ENCODE results near the gene KCNMA1.

DNA sequence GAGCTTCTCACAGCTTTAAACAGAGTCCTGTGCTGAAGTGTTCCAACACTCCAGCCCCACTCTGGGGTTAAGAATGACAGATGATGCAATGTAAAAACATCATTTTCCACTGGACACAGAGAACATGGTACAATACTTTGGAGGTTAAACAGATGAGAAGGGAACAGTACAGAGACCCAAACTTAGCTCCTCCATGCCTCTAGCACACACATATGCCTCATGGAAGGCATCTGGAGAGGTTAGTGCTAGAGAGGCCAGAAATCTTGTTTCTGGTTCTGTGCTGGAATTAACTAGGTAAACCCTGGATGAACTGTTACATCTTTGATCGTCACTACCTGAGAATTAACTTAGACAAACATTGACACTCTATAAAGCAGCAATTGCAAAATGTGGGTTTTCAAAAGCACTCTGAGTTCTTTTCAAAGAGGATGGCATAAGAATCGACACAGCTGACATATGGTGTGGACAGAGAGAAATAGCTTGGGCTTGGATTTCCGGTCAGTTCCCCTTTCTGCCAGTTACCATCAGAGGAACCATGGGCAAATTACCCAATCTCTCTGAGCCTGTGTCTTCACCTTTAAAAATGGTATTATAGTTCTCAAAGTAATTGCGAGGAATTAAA lies 81.9 kb downstream of the KCNMA1 start:
- no peak for TF ChIP-seq POLR2A (IDR thresholded peaks at IDR 0.05)
- TF ChIP-seq, protein P1, sequence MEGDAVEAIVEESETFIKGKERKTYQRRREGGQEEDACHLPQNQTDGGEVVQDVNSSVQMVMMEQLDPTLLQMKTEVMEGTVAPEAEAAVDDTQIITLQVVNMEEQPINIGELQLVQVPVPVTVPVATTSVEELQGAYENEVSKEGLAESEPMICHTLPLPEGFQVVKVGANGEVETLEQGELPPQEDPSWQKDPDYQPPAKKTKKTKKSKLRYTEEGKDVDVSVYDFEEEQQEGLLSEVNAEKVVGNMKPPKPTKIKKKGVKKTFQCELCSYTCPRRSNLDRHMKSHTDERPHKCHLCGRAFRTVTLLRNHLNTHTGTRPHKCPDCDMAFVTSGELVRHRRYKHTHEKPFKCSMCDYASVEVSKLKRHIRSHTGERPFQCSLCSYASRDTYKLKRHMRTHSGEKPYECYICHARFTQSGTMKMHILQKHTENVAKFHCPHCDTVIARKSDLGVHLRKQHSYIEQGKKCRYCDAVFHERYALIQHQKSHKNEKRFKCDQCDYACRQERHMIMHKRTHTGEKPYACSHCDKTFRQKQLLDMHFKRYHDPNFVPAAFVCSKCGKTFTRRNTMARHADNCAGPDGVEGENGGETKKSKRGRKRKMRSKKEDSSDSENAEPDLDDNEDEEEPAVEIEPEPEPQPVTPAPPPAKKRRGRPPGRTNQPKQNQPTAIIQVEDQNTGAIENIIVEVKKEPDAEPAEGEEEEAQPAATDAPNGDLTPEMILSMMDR (IDR thresholded peaks at IDR 0.05) = no peak
- TF ChIP-seq POLR2AphosphoS5 (IDR thresholded peaks at IDR 0.05) = no peak
